ENCODE measurements around the gene NT5DC4.

NT5DC4 gene

DNA sequence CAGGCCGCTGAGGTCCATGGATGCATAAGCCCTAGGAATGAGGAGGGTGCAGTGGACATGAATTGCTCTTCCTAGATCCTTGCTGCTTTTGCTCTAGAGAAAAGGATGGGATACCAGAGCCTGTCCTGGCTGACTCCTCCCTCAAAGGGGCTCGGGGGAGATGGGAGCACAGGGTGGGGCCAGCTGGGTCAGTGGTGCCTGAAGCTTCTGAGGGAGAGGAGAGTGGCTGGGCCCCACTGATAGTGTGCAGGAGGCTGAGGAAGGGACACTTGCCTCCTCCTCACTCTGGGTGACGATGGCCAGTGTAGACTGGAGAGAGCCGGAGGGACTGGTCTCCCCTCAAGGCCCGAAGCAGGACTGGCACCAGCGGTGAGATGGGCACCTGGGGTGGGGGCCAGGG lies at the start of gene NT5DC4:
Gene NT5DC4, plus strand, starts transcription at position 236 of the 400 bp plus-strand sequence. Its CDS starts 60 bp downstream, at position 296.
- no peak for DNase-seq (ENCODE audit: low spot score)

DNA sequence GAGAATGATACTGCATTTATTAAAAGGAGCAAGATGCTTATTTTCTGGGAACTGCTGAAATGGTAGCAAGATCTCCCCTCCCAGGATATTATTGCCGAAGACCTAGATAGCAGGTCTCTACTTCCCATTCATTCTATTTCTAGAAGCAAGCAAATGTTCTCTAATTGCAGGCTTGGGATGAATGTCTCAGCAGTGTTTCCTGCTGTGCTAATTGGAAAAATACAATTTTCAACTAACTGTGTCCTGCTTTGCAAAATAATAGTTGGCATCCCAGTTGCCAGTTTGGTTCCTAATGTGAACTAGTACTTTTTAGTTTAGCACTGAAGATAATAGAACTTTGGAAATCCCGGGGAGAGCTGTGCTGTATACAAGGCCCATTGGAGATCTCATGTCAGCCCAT lies 49.0 kb upstream of the NT5DC4 start:
- DNase-seq (ENCODE audit: low spot score), result no peak

DNA sequence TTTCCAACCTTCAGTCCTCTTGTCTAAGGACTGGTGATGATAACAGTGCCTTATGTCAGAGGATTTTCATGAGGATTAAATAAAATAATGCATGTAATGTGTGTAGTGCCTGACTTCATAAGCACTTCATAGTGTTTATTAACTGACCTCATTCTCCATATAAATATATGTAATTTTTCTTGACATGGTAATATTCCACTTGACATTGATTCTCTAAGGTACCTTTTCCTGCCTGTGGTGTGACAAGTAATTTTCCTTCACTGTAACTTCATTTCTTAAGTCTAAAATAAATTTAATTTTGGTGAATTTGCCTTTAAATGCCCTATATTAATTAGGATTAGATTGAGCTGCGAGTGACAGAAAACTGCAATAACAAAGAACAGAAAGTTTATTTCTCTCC lies 47.8 kb upstream of the NT5DC4 start:
- DNase-seq (ENCODE audit: low spot score), result no peak

DNA sequence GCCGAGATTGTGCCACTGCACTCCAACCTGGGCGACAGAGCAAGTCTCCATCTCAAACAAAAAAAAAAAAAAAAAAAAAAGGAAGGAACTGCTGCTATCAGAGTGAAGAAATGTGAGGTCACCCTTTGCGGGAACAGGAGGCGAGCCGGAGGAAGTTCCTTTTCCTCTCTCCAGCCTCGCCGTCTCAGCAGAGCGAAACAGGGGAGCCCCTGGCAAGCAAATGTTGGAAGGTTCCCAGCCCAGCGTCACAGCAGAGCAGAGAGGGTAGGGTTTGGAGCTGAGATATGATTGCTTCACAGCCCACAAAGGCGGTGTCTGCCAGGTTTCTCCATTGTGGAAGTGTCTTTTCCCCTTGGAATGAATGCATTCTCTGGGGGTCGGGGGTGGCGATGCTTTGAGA lies 46.6 kb upstream of the NT5DC4 start:
- DNase-seq (ENCODE audit: low spot score), result no peak

DNA sequence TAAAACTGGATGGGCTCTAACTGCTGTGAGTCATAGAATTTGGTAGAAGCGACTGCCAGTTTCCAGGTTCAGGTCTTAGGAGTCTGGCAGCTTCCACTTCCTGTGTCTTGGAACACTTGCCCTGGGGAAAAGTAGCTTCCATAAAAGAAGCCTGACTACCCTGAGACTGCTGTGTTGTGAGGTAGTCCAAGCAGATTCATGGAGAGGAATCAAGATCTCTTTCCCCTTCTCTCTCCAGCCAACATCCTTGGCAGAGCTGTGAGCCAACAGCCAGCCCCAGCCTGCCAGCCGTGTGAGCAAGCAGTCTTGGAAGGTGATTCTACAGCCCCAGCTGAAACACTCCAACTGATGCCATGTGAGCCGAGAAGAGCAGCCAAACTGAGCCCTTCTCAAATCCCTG lies 41.3 kb upstream of the NT5DC4 start:
- peak; percentile 63 for DNase-seq (ENCODE audit: low spot score)

DNA sequence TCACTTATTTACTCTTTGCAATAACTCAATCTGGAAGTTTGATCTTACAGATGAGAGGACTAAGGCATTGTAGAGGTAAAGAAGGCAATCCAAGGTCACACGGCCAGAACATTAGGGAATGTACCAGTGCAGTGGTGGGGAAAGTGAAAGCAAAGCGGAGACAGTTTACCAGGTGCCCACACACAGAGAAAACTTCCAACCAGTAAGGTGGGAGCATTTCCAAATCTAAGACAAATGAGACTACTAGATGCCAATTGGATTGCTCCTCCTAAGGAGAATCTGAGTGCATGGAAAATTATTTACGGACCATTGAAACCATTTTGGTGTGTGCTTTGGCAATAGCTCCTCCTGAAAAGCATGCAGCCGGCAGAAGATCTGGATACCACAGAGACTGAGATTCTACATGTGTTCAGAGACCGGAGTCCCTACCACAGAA lies 40.1 kb upstream of the NT5DC4 start:
- no peak for DNase-seq (ENCODE audit: low spot score)

DNA sequence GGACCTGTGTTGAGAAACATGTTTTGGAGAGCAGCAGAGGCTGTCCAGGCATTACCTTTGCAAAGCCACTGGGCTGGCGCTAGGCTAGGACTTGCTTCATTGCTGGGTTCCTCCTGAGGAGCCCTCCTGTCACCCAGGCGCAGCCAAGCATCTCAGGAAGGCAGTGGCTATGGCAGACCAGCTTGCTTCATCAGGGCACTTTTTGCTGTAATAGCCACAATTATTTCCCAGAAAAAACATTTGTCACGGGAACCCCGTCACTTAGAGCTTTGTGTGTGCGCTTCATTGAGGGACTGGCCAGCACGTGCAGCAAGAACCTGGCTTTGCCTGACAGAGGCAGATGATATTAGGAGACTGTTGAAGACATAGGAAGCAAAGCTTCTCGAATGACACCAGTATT lies 38.7 kb upstream of the NT5DC4 start:
- no peak for DNase-seq (ENCODE audit: low spot score)

DNA sequence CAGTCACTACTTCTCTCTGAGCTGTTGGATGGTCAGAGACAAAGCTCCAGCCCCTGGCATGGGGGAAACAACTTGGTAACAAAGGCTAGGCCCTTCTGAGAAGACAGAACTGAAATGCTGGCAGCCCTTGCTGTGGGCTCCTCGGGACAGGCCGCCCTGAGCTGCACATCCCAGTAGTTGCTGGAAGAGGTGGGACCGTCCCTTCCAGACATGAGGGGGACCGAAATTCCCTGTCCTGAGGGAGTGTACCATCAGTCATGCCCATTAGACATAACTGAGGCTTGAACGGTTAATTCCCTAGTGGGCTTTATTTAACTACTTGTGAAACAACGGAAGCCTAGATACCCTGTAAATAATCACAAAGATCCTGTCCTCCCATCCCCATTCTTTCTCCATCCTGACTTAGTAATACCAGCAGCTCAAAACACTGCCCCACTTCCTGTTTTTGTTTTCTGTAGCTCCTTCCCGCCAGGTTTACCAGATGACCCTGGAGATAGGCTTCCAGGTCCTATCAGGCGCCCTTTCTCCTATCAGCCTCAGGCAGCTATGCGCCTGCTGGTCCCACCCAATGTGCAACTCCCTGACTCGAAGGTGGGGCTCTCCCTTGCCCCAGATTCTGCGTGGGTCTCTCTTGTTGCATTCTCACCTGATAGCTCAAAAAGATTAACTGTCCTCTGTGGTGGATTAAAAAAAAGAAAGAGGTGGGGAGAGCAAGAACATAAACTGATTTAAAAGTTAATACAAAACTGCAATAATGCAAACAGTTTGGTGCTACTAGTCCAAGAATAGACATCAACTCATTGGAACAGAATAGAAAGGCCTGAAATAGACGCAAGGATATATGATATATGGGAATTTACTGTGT lies 37.0 kb upstream of the NT5DC4 start:
- DNase-seq (ENCODE audit: low spot score), result no peak

DNA sequence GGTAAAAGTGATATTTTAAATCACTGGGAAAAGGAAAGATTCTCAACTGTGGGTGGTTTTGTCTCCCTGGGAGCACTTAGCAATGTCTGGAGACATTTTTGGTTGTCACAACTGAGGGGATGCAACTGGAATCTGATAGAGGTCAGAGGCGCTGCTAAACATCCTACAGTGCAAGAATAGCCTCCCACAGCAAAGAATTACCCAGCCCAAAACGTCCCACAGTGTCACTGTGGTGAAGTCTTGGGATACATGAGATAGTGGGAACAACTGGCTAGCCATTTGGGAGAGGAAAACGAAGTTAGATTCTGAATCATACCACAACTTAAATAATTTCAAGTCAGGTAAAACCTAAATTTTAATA lies 36.4 kb upstream of the NT5DC4 start:
- DNase-seq (ENCODE audit: low spot score), result no peak

DNA sequence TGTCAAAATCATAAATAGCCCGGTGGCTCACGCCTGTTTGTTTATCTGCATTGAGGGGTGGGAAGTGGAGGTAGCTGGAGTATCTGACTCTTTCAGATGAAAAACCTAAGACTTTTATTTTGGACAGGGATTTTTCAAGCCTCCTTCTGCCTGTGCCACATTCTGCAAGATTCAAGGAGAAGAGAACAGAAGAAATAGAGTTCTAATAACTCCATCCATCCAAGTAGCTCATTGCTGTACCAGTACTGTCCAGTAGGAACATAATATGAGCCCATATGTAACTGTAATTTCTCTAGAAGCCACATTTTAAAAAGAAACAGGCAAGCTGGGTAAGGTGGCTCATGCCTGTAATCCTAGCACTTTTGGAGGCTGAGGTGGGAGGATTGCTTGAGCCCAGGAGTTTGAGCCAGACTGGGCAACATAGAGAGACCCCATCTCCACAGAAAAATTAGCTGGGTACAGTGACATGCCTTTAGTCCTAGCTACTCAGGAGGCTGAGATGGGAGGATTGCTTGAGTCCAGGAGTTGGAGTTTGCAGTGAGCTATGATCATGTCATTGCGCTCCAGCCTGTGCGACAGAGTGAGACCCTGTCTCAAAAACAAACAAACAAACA lies 35.4 kb upstream of the NT5DC4 start:
- no peak for DNase-seq (ENCODE audit: low spot score)

DNA sequence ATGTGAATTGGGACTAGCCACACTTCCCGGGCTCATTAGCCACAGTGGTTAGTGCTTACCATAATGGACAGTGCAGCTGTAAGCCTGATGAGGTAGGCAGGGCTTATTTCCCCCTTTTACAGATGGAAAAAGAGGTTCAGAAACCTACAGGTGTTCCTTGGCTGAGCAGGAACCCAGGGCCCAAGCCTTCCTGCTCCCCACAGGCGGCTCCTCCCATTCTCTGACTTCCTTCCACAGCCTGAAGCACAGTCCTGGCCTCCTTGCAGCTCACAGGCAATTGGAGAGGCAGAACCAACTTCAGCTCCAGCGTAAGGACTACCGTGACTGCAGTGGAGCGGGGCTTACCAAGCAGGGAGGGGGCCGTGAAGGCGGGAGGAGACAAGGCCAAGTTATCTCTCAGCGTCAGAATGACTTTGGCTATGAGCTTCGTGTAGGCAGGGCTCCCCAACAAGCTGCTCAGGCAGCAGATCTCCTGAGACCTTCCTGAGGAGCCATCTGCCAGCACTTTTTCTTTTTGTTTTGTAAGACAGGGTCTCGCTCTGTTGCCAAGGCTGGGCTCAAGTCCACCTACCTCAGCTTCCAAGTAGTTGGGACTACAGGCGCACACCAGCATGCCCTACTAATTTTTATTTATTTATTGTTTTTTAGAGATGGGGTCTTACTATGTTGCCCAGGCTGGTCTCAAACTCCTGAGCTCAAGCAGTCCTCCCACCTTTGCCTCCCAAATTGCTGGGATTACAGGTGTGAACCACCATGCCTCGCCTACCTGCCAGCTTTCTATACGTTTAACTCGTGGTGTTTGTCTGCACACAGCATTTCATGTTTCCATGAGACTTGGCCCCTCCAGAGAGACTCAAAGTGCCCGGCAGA lies 34.2 kb upstream of the NT5DC4 start:
- no peak for DNase-seq (ENCODE audit: low spot score)

DNA sequence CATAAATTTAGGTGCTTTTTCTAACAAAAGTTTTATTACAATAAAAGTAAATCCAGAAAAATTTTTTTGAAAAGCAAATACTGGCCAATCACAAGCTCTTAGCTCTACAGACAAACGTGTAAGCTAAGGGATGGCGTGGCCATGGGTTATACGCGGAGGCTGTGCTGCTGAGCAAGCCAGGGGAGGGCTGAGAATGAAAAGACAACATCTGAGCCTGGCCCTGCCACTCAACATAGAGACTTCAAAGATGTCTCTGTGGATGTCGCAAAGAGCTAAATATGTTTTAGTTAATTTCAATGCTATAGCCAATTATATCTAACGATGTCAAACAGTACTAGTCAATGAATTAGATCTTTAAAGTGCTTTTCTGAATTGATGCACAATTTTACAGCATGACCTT lies 33.3 kb upstream of the NT5DC4 start:
- DNase-seq (ENCODE audit: low spot score), result no peak

DNA sequence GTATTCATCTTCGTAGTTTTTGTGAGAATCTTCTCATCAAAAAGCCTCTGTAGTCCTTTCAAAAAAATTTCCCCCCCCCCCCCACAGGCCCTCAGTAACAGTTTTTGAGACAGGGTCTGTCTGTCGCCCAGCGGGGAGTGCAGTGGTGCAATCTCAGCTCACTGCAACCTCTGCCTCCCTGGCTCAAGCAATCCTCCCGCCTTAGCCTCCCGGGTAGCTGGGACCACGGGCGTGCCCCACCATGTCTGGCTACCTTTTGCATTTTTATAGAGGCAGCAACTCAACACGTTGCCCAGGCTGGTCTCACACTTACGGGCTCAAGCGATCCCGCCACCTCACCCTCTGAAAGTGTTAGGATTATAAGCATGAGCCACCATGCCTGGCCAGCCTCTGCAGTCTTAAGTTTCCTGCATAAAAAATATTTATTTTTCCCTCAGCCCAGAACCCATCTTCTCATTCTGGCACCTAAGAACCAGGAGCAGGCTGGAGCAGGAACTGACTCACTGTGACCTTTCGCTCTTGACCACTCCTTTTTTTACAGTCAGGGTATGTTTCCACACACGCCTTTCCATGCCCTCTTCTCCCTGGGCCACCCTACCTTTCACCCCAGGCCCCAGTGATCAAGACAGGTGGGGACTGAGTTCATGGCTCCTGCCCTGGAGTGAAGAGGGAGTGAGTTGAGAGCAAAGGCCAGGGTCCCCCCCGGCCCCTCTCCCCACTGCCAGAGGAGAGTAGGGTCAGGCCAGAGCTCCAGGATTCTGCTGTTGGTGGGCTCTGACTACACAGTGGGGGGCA lies 32.5 kb upstream of the NT5DC4 start:
- no peak for DNase-seq (ENCODE audit: low spot score)

DNA sequence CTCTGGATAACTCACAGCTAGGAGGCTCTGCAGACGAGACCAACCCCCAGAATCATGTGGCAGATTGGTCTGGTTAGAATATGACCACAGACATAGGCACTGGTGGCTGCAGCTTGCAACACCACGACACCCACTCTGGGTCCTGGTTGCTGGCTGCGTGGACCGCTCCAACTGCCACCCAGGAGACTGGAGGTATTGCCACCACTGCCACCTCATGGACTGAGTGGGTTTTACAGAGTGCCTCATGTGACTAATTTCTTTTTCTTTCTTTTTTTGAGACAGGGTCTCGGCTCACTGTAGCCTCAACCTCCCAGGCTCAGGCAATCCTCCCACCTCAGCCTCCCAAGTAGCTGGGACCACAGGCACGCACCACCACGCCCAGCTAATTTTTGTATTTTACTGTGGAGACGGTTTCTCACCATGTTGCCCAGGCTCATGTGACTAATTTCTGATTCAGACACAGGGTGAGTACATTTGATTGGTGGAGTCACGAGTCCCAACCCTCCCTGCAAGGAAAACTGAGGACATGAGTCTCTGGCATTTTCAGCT lies 29.9 kb upstream of the NT5DC4 start:
- DNase-seq (ENCODE audit: low spot score), result peak; percentile 61

DNA sequence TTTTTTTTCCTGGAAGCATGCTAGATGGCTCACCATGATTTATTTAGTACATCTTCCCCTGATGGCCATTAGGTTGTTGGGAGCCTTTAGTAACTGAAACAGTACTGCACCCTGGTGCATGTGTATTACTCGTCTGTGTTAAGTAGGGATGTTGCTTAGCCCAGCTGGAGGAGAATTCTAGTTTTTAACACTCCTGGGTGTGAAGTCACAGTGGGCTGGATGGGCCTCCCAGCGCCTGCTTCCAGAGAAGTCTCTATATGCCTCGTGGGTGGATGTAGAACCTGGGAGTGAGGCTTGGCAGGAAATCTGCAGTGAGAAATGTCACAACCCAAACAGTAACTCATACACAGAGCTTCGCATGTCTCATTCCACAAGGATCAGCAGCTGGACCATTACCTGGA lies 28.9 kb upstream of the NT5DC4 start:
- DNase-seq (ENCODE audit: low spot score), result no peak

DNA sequence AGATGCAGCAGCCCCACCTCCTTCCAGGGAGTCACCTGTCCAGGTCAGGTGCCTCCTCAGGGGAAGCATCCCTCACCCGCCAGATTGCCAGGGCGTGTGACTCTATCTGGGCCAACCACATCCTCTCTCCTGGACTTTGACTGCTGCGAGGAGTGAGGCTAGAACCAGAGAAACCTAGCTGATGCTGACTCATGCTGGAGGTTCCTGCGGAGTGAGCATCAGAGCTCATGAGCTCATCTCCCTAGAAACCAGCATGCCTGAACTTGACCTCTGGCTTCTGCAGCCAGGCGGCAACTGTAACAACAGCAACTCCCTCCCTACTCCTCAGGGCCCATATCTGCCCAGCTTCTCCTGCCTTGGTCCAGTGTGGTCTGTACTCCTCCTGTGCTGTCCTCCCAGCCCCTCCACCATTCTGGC lies 28.3 kb upstream of the NT5DC4 start:
- DNase-seq (ENCODE audit: low spot score), result no peak

DNA sequence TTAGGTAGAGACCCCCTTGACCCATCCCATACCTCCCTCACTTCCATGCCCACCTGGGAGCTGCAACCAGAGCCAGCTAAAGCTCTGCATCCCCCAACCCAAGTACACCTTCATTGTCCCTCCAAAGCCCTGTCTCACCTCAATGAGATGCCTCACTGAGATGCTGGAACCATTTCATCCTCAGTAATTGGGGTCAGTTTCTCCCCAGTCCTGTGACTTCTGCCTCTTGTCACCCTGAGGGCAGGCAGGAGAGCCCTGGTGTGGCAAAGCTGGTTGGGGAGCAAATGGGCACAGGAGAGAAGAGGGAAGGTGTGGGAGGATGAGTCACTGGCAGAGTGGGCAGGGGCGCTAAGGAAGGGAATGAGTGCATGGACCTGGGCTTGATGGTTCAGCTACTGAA lies 27.9 kb upstream of the NT5DC4 start:
- no peak for DNase-seq (ENCODE audit: low spot score)

DNA sequence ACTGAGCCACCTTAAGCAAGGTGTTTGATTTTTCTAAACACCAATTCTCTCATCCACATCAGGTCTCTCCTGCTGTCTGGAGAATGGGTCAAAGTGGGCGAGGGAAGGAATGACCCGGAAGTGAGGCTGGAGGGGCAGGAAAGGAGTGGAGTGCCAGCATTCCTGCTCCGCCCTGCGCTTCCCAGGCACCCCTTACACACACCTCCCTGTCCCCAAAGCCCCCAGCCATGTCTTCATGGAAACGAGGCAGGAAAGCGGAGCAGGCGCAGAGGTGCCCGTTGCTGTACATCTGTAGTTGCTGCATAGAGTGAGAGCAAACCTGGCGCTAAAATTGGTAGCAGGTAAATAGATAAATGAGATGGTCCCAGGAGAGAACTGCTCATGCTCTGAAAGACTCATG lies 27.2 kb upstream of the NT5DC4 start:
- no peak for DNase-seq (ENCODE audit: low spot score)

DNA sequence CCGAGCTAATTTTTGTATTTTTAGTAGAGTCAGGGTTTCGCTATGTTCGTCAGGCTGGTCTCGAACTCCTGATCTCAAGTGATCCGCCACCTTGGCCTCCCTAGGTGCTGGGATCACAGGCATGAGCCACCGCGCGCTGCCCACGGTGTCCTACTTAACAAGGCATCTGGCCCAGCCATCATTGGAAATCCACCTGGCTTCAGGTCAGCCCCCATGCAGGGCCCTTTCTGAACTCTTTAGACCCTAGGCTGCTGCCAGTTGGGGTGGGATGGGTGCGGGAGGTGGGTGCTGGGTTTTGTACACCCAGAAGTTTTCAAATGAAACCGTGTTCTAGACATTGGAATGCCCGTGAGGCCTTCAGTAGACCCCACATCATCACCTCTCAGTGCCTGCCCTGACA lies 26.6 kb upstream of the NT5DC4 start:
- DNase-seq (ENCODE audit: low spot score), result no peak

DNA sequence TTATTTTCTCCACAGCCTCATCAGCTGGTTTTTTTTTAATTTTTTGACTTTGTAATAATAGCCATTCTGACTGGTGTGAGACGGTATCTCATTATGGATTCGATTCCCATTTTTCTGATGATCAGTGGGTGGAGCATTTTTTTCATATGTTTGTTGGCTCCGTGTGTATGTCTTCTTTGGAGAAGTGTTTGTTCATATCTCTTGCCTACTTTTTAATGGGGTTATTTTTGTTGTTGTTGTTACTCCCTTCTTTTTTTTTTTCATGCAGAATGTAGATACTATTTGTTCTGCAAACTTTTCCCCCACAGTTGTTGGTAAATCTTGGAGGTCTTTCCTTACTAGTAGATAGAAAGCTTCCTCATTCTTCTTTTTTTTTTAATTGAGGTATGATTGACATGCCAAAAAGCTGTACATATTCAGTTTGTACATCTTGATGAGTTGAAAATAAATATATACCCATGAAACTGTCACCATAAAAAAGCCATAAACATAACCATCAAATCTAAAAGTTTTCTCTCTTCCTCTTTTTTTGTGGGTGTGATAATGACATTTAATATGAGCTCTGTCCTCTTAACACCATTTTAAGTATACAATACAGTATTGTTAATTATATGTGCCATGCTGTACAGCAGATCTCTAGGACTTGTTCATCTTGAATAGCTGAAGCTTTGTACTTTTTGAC lies 21.8 kb upstream of the NT5DC4 start:
- no peak for DNase-seq (ENCODE audit: low spot score)

Measured in globus pallidus (tissue), 1 donor.